Measurements from ENCODE around the gene SPINT3. TPM values are rescaled to one million over a fixed set of nuclear protein-coding genes. Genes with fewer than 3 reads are reported as not detected.

SPINT3 gene
- total RNA-seq = not detected

- Mint-ChIP-seq H3K27ac (no peak within 1 kb of the TSS), H3K4me1 (no peaks in the 10 kb centered on the region), H3K27me3 (peaks cover 38% of the 10 kb centered on the region), H3K9me3 (no peaks in the 10 kb centered on the region), H3K36me3 (no peaks in the 10 kb centered on the region), H3K4me3 (no peak within 1 kb of the TSS)
- DNase-seq = no peak
These were observed at the start of gene SPINT3 for GRCh38 chr20:45515147-45515913. Gene SPINT3 (minus strand): TSS chr20:45515622. CDS start chr20:45515608, 14 bp downstream.

- peaks cover 18% of the 10 kb centered on the region for H3K27me3 Mint-ChIP-seq
- H3K4me1 Mint-ChIP-seq = no peaks in the 10 kb centered on the region
- H3K4me3 Mint-ChIP-seq = no peak overlapping the region
- no peak for DNase-seq
- no peak overlapping the region for H3K27ac Mint-ChIP-seq
- no peaks in the 10 kb centered on the region for H3K36me3 Mint-ChIP-seq
- peaks cover 3% of the 10 kb centered on the region for H3K9me3 Mint-ChIP-seq
These were observed 49.4 kb upstream of the SPINT3 start for GRCh38 chr20:45564760-45565276.

GRCh38 chr20:45555198-45555597, 39.8 kb upstream of the SPINT3 start:
- Mint-ChIP-seq H3K27me3 (peaks cover 16% of the 10 kb centered on the region), H3K9me3 (no peaks in the 10 kb centered on the region), H3K36me3 (no peaks in the 10 kb centered on the region), H3K4me1 (no peaks in the 10 kb centered on the region), H3K4me3 (no peak overlapping the region), H3K27ac (no peak overlapping the region)
- no peak for DNase-seq

GRCh38 chr20:45552456-45552855, 37.0 kb upstream of the SPINT3 start:
- DNase-seq = no peak
- no peaks in the 10 kb centered on the region for H3K9me3 Mint-ChIP-seq
- H3K4me1 Mint-ChIP-seq = no peaks in the 10 kb centered on the region
- H3K4me3 Mint-ChIP-seq = no peak overlapping the region
- peaks cover 16% of the 10 kb centered on the region for H3K27me3 Mint-ChIP-seq
- H3K36me3 Mint-ChIP-seq = no peaks in the 10 kb centered on the region
- H3K27ac Mint-ChIP-seq = no peak overlapping the region

GRCh38 chr20:45550765-45551164, 35.3 kb upstream of the SPINT3 start:
- no peaks in the 10 kb centered on the region for H3K4me1 Mint-ChIP-seq
- H3K36me3 Mint-ChIP-seq = no peaks in the 10 kb centered on the region
- no peaks in the 10 kb centered on the region for H3K9me3 Mint-ChIP-seq
- no peak for DNase-seq
- H3K4me3 Mint-ChIP-seq = no peak overlapping the region
- no peak overlapping the region for H3K27ac Mint-ChIP-seq
- H3K27me3 Mint-ChIP-seq = peaks cover 16% of the 10 kb centered on the region

GRCh38 chr20:45548410-45548809, 33.0 kb upstream of the SPINT3 start:
- Mint-ChIP-seq H3K27ac (no peak overlapping the region), H3K4me1 (no peaks in the 10 kb centered on the region), H3K9me3 (no peaks in the 10 kb centered on the region), H3K4me3 (no peak overlapping the region), H3K36me3 (no peaks in the 10 kb centered on the region), H3K27me3 (peaks cover 24% of the 10 kb centered on the region)
- no peak for DNase-seq

GRCh38 chr20:45547206-45547770, 31.9 kb upstream of the SPINT3 start, which contains the start of gene EPPIN:
Gene EPPIN (minus strand): TSS chr20:45547401. CDS start chr20:45547357, 44 bp downstream.
- Mint-ChIP-seq H3K27ac (no peak within 1 kb of the TSS), H3K36me3 (no peaks in the 10 kb centered on the region), H3K4me1 (no peaks in the 10 kb centered on the region), H3K4me3 (no peak within 1 kb of the TSS), H3K9me3 (no peaks in the 10 kb centered on the region), H3K27me3 (peaks cover 24% of the 10 kb centered on the region)
- no peak for DNase-seq

GRCh38 chr20:45545754-45546453, 30.5 kb upstream of the SPINT3 start:
- Mint-ChIP-seq H3K27ac (no peak overlapping the region), H3K9me3 (no peaks in the 10 kb centered on the region), H3K27me3 (peaks cover 32% of the 10 kb centered on the region), H3K4me3 (no peak overlapping the region), H3K36me3 (no peaks in the 10 kb centered on the region), H3K4me1 (no peaks in the 10 kb centered on the region)
- DNase-seq = no peak

GRCh38 chr20:45545351-45545750, 29.9 kb upstream of the SPINT3 start:
- Mint-ChIP-seq H3K4me1 (no peaks in the 10 kb centered on the region), H3K9me3 (no peaks in the 10 kb centered on the region), H3K27me3 (peaks cover 33% of the 10 kb centered on the region), H3K4me3 (no peak overlapping the region), H3K36me3 (no peaks in the 10 kb centered on the region), H3K27ac (no peak overlapping the region)
- no peak for DNase-seq

GRCh38 chr20:45539382-45539781, 24.0 kb upstream of the SPINT3 start, which contains the start of gene WFDC6:
Gene WFDC6 (minus strand): TSS chr20:45539482. CDS start chr20:45539407, 75 bp downstream.
- DNase-seq = no peak
- peaks cover 34% of the 10 kb centered on the region for H3K27me3 Mint-ChIP-seq
- no peak within 1 kb of the TSS for H3K4me3 Mint-ChIP-seq
- H3K4me1 Mint-ChIP-seq = no peaks in the 10 kb centered on the region
- H3K27ac Mint-ChIP-seq = no peak within 1 kb of the TSS
- no peaks in the 10 kb centered on the region for H3K36me3 Mint-ChIP-seq
- no peaks in the 10 kb centered on the region for H3K9me3 Mint-ChIP-seq

- Mint-ChIP-seq H3K9me3 (no peaks in the 10 kb centered on the region), H3K4me3 (no peak overlapping the region), H3K36me3 (no peaks in the 10 kb centered on the region), H3K27ac (no peak overlapping the region), H3K4me1 (no peaks in the 10 kb centered on the region), H3K27me3 (peaks cover 33% of the 10 kb centered on the region)
- DNase-seq = no peak
These were observed 22.9 kb upstream of the SPINT3 start for GRCh38 chr20:45538209-45538799.

- Mint-ChIP-seq H3K9me3 (no peaks in the 10 kb centered on the region), H3K4me1 (no peaks in the 10 kb centered on the region), H3K27me3 (peaks cover 35% of the 10 kb centered on the region), H3K27ac (no peak overlapping the region), H3K4me3 (no peak overlapping the region), H3K36me3 (no peaks in the 10 kb centered on the region)
- DNase-seq = no peak
These were observed 11.9 kb upstream of the SPINT3 start for GRCh38 chr20:45527294-45527693.

GRCh38 chr20:45523821-45524220, 8.4 kb upstream of the SPINT3 start:
- Mint-ChIP-seq H3K4me1 (no peaks in the 10 kb centered on the region), H3K36me3 (no peaks in the 10 kb centered on the region), H3K27me3 (peaks cover 23% of the 10 kb centered on the region), H3K27ac (no peak overlapping the region), H3K4me3 (no peak overlapping the region), H3K9me3 (no peaks in the 10 kb centered on the region)
- DNase-seq = no peak

GRCh38 chr20:45518282-45518681, 2.9 kb upstream of the SPINT3 start:
- no peaks in the 10 kb centered on the region for H3K36me3 Mint-ChIP-seq
- no peak overlapping the region for H3K4me3 Mint-ChIP-seq
- H3K27me3 Mint-ChIP-seq = peaks cover 27% of the 10 kb centered on the region
- H3K4me1 Mint-ChIP-seq = no peaks in the 10 kb centered on the region
- no peak overlapping the region for H3K27ac Mint-ChIP-seq
- no peaks in the 10 kb centered on the region for H3K9me3 Mint-ChIP-seq
- DNase-seq = no peak

Measured in activated naive CD8-positive, alpha-beta T cell treated with anti-CD3 and anti-CD28 coated beads for 36 hours (primary cell).